ENCODE measurements around the gene ARHGAP11A. TPM values are rescaled to one million over a fixed set of nuclear protein-coding genes. Genes with fewer than 3 reads are reported as not detected.
"Not testable (repeated sequence)": the region's sequence is repeated elsewhere in the genome, so short reads cannot be mapped to it uniquely, and the experiment has no call there.

The ARHGAP11A gene
- polyA plus RNA-seq (2013, experiment 1 of 2), result 30.7 TPM
- polyA plus RNA-seq (2013, experiment 2 of 2), result 31.0 TPM

DNA sequence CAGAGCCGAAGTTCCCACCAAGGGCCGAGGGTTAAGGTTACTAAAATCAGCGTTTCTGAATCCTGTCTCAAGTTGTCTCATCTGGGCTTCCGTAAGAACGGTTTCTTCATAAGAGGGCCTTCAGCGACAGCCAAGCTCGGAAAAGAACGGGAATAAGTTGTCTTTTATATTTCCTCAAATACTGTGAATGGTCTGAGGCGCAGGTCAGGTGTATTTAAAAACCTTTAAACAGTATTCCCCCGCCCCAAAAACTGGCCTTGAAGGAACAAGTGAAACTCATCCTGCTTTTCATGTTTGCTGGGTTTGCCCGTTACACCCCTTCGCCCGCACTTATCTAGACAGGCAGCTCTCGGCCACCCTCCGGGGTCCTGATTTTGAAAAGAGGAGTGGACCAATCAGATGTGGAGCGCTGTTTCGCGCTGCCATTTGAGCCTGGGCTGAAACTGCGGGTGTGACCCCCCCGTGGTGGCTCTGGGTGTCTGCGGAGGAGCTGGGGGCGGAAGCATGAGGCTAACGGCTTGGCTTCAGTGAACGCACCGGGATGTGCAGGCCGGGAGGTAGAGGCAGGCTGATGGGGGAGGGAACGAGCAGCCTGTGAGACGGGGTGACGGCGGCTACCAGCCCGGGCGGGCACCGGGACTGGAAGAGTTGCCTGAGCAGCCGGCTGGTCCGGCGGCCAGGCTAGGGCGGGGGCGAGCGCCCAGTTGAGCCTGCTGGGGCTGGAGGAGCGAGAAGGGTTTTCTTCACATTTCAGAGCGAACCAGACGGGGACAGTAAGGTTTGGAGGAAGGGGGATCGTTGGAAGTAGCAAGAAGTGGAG is at the start of gene ARHGAP11A:
Gene ARHGAP11A (plus strand): TSS at position 454 of the 820 bp plus-strand sequence. CDS start 708 bp downstream, outside the sequence.
- Histone ChIP-seq H3K4me3 (ENCODE audit: low read length in 2 of 2) (peak within 1 kb of the TSS; percentile 84 to 94), H2AFZ (ENCODE audit: low read length) (peak within 1 kb of the TSS; percentile 80), H3K4me2 (ENCODE audit: insufficient read depth, low read length, poor library complexity, severe bottlenecking) (peak within 1 kb of the TSS; percentile 33), H3K9ac (ENCODE audit: low read depth, low read length, poor library complexity) (peak within 1 kb of the TSS; percentile 44), H3K27ac (replicated peaks; ENCODE audit: low read length) (peak within 1 kb of the TSS; percentile 73)
- not testable (repeated sequence) for H3K4me1 ChIP-seq (ENCODE audit: control insufficient read depth in 2 of 2, insufficient read depth in 1 of 2, low read depth in 1 of 2, low read length in 2 of 2); H3K4ac ChIP-seq (ENCODE audit: low read length); H3K14ac ChIP-seq (ENCODE audit: low read length); H3K27me3 ChIP-seq (ENCODE audit: control insufficient read depth in 3 of 3, insufficient read depth in 3 of 3, low read depth in 1 of 3, low read length in 3 of 3); H4K91ac ChIP-seq (ENCODE audit: low read depth, low read length, poor library complexity); H3K9me3 ChIP-seq (replicated peaks in 1 of 2; ENCODE audit: control insufficient read depth in 2 of 2, insufficient read depth in 1 of 2, low read depth in 1 of 2, low read length in 2 of 2); H3K36me3 ChIP-seq (replicated peaks in 1 of 2; ENCODE audit: control insufficient read depth in 2 of 2, insufficient read depth in 2 of 2, low read length in 2 of 2); H2BK120ac ChIP-seq (ENCODE audit: low read depth, low read length); H4K8ac ChIP-seq (ENCODE audit: low read depth, low read length); H3K79me1 ChIP-seq (ENCODE audit: low read depth, low read length); H2BK15ac ChIP-seq (ENCODE audit: low read length); H2AK5ac ChIP-seq (ENCODE audit: low read depth, low read length); H2BK12ac ChIP-seq (ENCODE audit: low read length); H3K23ac ChIP-seq (ENCODE audit: low read depth, low read length, poor library complexity); H3K18ac ChIP-seq (ENCODE audit: low read length); H2BK5ac ChIP-seq (ENCODE audit: low read length)
- DNase-seq (ENCODE audit: low spot score), result peak; percentile 82
- no CpG with 5 or more reads among the region's 43 CpGs for WGBS, 2 donors (ENCODE audit: extremely low coverage in 2 of 2, insufficient read length in 2 of 2, insufficient replicate concordance in 1 of 2)

DNA sequence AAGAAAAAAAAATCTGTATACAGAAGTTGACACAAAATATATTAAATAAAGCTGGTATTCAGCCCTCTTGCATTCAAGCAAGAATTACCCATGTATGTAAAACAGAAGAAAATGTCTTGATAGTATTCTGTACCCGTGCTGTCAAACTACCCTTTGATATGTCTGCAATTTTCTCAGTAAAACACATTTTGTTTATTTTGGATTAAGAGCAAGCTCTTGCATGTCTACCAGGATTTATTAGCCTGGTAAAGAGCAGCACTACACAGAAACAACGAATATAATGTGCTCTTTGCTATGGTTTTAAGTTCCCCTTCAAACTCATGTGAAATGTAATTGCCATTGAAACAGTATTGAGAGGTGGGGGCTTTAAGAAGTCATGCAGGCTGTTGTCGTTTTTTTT is 46.3 kb upstream of the ARHGAP11A start:
- H3K27ac ChIP-seq (replicated peaks; ENCODE audit: low read length), result not testable (repeated sequence)

GRCh38 chr15:32578482-32578881 is 36.8 kb upstream of the ARHGAP11A start:
- H2BK15ac ChIP-seq (ENCODE audit: low read length); H2BK5ac ChIP-seq (ENCODE audit: low read length); H3K9me3 ChIP-seq (replicated peaks in 1 of 2; ENCODE audit: control insufficient read depth in 2 of 2, insufficient read depth in 1 of 2, low read depth in 1 of 2, low read length in 2 of 2); H2AK5ac ChIP-seq (ENCODE audit: low read depth, low read length); H3K9ac ChIP-seq (ENCODE audit: low read depth, low read length, poor library complexity); H3K79me1 ChIP-seq (ENCODE audit: low read depth, low read length); H4K8ac ChIP-seq (ENCODE audit: low read depth, low read length); H3K18ac ChIP-seq (ENCODE audit: low read length); H2BK12ac ChIP-seq (ENCODE audit: low read length); H3K4ac ChIP-seq (ENCODE audit: low read length); H3K4me1 ChIP-seq (ENCODE audit: control insufficient read depth in 2 of 2, insufficient read depth in 1 of 2, low read depth in 1 of 2, low read length in 2 of 2); H3K36me3 ChIP-seq (replicated peaks in 1 of 2; ENCODE audit: control insufficient read depth in 2 of 2, insufficient read depth in 2 of 2, low read length in 2 of 2); H3K14ac ChIP-seq (ENCODE audit: low read length); H2BK120ac ChIP-seq (ENCODE audit: low read depth, low read length); H3K4me3 ChIP-seq (ENCODE audit: low read length in 2 of 2); H3K23ac ChIP-seq (ENCODE audit: low read depth, low read length, poor library complexity); H3K27me3 ChIP-seq (ENCODE audit: control insufficient read depth in 3 of 3, insufficient read depth in 3 of 3, low read depth in 1 of 3, low read length in 3 of 3); DNase-seq (ENCODE audit: low spot score); H3K27ac ChIP-seq (replicated peaks; ENCODE audit: low read length); H3K4me2 ChIP-seq (ENCODE audit: insufficient read depth, low read length, poor library complexity, severe bottlenecking); H2AFZ ChIP-seq (ENCODE audit: low read length); H4K91ac ChIP-seq (ENCODE audit: low read depth, low read length, poor library complexity): not testable (repeated sequence)
- no CpG with 5 or more reads among the region's 4 CpGs for WGBS, 2 donors (ENCODE audit: extremely low coverage in 2 of 2, insufficient read length in 2 of 2, insufficient replicate concordance in 1 of 2)

More for the DNA sequence above, 46.3 kb upstream of the ARHGAP11A start:
- H3K9me3 ChIP-seq (replicated peaks in 1 of 2; ENCODE audit: control insufficient read depth in 2 of 2, insufficient read depth in 1 of 2, low read depth in 1 of 2, low read length in 2 of 2); H4K91ac ChIP-seq (ENCODE audit: low read depth, low read length, poor library complexity); H2AFZ ChIP-seq (ENCODE audit: low read length); H2AK5ac ChIP-seq (ENCODE audit: low read depth, low read length); H3K4ac ChIP-seq (ENCODE audit: low read length); H3K4me2 ChIP-seq (ENCODE audit: insufficient read depth, low read length, poor library complexity, severe bottlenecking); H2BK12ac ChIP-seq (ENCODE audit: low read length); H3K4me1 ChIP-seq (ENCODE audit: control insufficient read depth in 2 of 2, insufficient read depth in 1 of 2, low read depth in 1 of 2, low read length in 2 of 2); H2BK5ac ChIP-seq (ENCODE audit: low read length); H2BK15ac ChIP-seq (ENCODE audit: low read length); H2BK120ac ChIP-seq (ENCODE audit: low read depth, low read length); H3K18ac ChIP-seq (ENCODE audit: low read length); H3K4me3 ChIP-seq (ENCODE audit: low read length in 2 of 2); H3K9ac ChIP-seq (ENCODE audit: low read depth, low read length, poor library complexity); H3K27me3 ChIP-seq (ENCODE audit: control insufficient read depth in 3 of 3, insufficient read depth in 3 of 3, low read depth in 1 of 3, low read length in 3 of 3); H3K36me3 ChIP-seq (replicated peaks in 1 of 2; ENCODE audit: control insufficient read depth in 2 of 2, insufficient read depth in 2 of 2, low read length in 2 of 2); H3K14ac ChIP-seq (ENCODE audit: low read length); H3K79me1 ChIP-seq (ENCODE audit: low read depth, low read length); DNase-seq (ENCODE audit: low spot score); H3K23ac ChIP-seq (ENCODE audit: low read depth, low read length, poor library complexity); H4K8ac ChIP-seq (ENCODE audit: low read depth, low read length): not testable (repeated sequence)
- WGBS, 2 donors (ENCODE audit: extremely low coverage in 2 of 2, insufficient read length in 2 of 2, insufficient replicate concordance in 1 of 2), result no CpG with 5 or more reads among the region's 3 CpGs

DNA sequence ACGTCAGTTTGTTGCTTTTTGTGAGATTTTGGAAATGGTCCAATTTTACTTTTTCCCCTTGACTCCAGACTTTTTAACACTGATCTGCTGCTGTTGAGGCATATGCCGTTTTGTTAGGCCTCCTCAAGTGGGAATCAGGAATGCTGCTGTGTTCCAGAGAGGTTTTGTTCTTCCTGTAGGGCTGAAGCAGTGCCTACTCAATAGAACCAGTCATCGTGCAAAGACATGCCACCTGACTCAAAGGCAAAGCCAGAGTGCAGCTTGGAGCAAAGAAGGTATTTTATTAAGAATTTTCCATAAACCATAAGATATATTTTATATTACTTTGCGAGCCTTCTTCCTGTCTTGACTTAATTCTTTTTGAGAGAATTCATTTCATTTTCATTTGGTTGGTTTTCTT is 29.5 kb upstream of the ARHGAP11A start:
- not testable (repeated sequence) for H2AFZ ChIP-seq (ENCODE audit: low read length); H3K4ac ChIP-seq (ENCODE audit: low read length); H3K36me3 ChIP-seq (replicated peaks in 1 of 2; ENCODE audit: control insufficient read depth in 2 of 2, insufficient read depth in 2 of 2, low read length in 2 of 2); DNase-seq (ENCODE audit: low spot score); H3K27me3 ChIP-seq (ENCODE audit: control insufficient read depth in 3 of 3, insufficient read depth in 3 of 3, low read depth in 1 of 3, low read length in 3 of 3); H2AK5ac ChIP-seq (ENCODE audit: low read depth, low read length); H2BK5ac ChIP-seq (ENCODE audit: low read length); H3K79me1 ChIP-seq (ENCODE audit: low read depth, low read length); H3K9ac ChIP-seq (ENCODE audit: low read depth, low read length, poor library complexity); H2BK12ac ChIP-seq (ENCODE audit: low read length); H2BK15ac ChIP-seq (ENCODE audit: low read length); H3K23ac ChIP-seq (ENCODE audit: low read depth, low read length, poor library complexity); H3K9me3 ChIP-seq (replicated peaks in 1 of 2; ENCODE audit: control insufficient read depth in 2 of 2, insufficient read depth in 1 of 2, low read depth in 1 of 2, low read length in 2 of 2); H4K91ac ChIP-seq (ENCODE audit: low read depth, low read length, poor library complexity); H3K4me2 ChIP-seq (ENCODE audit: insufficient read depth, low read length, poor library complexity, severe bottlenecking); H3K27ac ChIP-seq (replicated peaks; ENCODE audit: low read length); H2BK120ac ChIP-seq (ENCODE audit: low read depth, low read length); H3K18ac ChIP-seq (ENCODE audit: low read length); H3K14ac ChIP-seq (ENCODE audit: low read length); H4K8ac ChIP-seq (ENCODE audit: low read depth, low read length); H3K4me3 ChIP-seq (ENCODE audit: low read length in 2 of 2); H3K4me1 ChIP-seq (ENCODE audit: control insufficient read depth in 2 of 2, insufficient read depth in 1 of 2, low read depth in 1 of 2, low read length in 2 of 2)
- WGBS, 2 donors (ENCODE audit: extremely low coverage in 2 of 2, insufficient read length in 2 of 2, insufficient replicate concordance in 1 of 2), result no CpG with 5 or more reads among the region's 4 CpGs
